Embryonic facial prominence (tissue), 1 donor: ENCODE data around the gene VSTM2L.

Experiments used
- DNase-seq: peaks from one replicate; pipeline ENCODE4 v3.0.0-alpha.2; 2016; ENCODE audit errors: extremely low spot score

The VSTM2L gene

GRCh38 chr20:37917461-37917860 is 14.5 kb downstream of the VSTM2L start:
- no peak for DNase-seq

- no peak for DNase-seq
These were observed 15.1 kb downstream of the VSTM2L start for GRCh38 chr20:37918035-37918434.

- no peak for DNase-seq
These were observed 16.6 kb downstream of the VSTM2L start for GRCh38 chr20:37919389-37920040.

- no peak for DNase-seq
These were observed 17.3 kb downstream of the VSTM2L start for GRCh38 chr20:37920270-37920669.

GRCh38 chr20:37920679-37921322 is 17.9 kb downstream of the VSTM2L start:
- no peak for DNase-seq

GRCh38 chr20:37921341-37921929 is 18.5 kb downstream of the VSTM2L start:
- DNase-seq = no peak

- no peak for DNase-seq
These were observed 19.1 kb downstream of the VSTM2L start for GRCh38 chr20:37922016-37922415.

GRCh38 chr20:37925265-37926165 is 22.6 kb downstream of the VSTM2L start:
- no peak for DNase-seq

- DNase-seq = no peak
These were observed 23.7 kb downstream of the VSTM2L start for GRCh38 chr20:37926612-37927011.

- DNase-seq = no peak
These were observed 24.6 kb downstream of the VSTM2L start for GRCh38 chr20:37927410-37928095.

- DNase-seq = no peak
These were observed 26.2 kb downstream of the VSTM2L start for GRCh38 chr20:37928996-37929682.

GRCh38 chr20:37929683-37930014 is 26.7 kb downstream of the VSTM2L start:
- no peak for DNase-seq

- DNase-seq = no peak
These were observed 28.4 kb downstream of the VSTM2L start for GRCh38 chr20:37931153-37931922.

- DNase-seq = no peak
These were observed 29.1 kb downstream of the VSTM2L start for GRCh38 chr20:37932074-37932473.

GRCh38 chr20:37932919-37933318 is 30.0 kb downstream of the VSTM2L start:
- DNase-seq = no peak

- no peak for DNase-seq
These were observed 31.1 kb downstream of the VSTM2L start for GRCh38 chr20:37933786-37934633.

GRCh38 chr20:37934634-37935375 is 31.9 kb downstream of the VSTM2L start:
- no peak for DNase-seq

GRCh38 chr20:37935435-37935834 is 32.5 kb downstream of the VSTM2L start:
- no peak for DNase-seq

GRCh38 chr20:37936041-37936440 is 33.1 kb downstream of the VSTM2L start:
- DNase-seq = no peak
